PC-3 (cell line): ENCODE data around the gene MTHFD1L. TPM values are rescaled to one million over a fixed set of nuclear protein-coding genes. Genes with fewer than 3 reads are reported as not detected.
"Not testable (repeated sequence)": the region's sequence is repeated elsewhere in the genome, so short reads cannot be mapped to it uniquely, and the experiment has no call there.

ENCODE experiments used
- ATAC-seq: fragments of 200-7000 bp; cut with Tn5 transposase; 2 replicates; pipeline ENCODE4 v1.9.1; 2020; ENCODE audit warnings: mild to moderate bottlenecking, moderate library complexity
- Bru-seq: library from RNA; stranded (reverse); fragments of 400-500 nt; gene quantifications from one replicate; lab custom pipeline; 2021; lab: Mats Ljungman, UMichigan
- BruChase-seq, 2 experiments: library from RNA; stranded (reverse); fragments of 400-500 nt; gene quantifications; one replicate each; lab custom pipeline; 2021; lab: Mats Ljungman, UMichigan
- BruUV-seq: library from RNA; stranded (reverse); fragments of 400-500 nt; replicated peaks from 2 replicates; lab custom pipeline; 2021; lab: Mats Ljungman, UMichigan
- CTCF ChIA-PET: fragments of 300-600 bp; sonication (Branson Sonifier 250); formaldehyde crosslinking; loops from one replicate; lab custom pipeline; 2022; ENCODE audit warnings: antibody characterized with exemption; lab: Charles Lee
- POLR2A ChIA-PET: fragments of 300-600 bp; sonication (Branson Sonifier 250); formaldehyde crosslinking; loops from one replicate; lab custom pipeline; 2022; ENCODE audit warnings: antibody characterized with exemption; ENCODE audit not compliant: unreplicated experiment; lab: Charles Lee
- DNase-seq: peaks from one replicate; pipeline ENCODE4 v3.0.0-alpha.2; 2015
- H2AFZ ChIP-seq: fragments of 300-600 bp; sonication (generic); 2 replicates; pipeline ENCODE4 v1.6.0; 2016; ENCODE audit warnings: antibody characterized with exemption, low read length
- H3F3A ChIP-seq: fragments of 300-600 bp; sonication (generic); one replicate; pipeline ENCODE4 v1.6.0; 2017; ENCODE audit warnings: antibody characterized with exemption, low read length, control low read depth, mild to moderate bottlenecking; ENCODE audit not compliant: unreplicated experiment
- H3K27ac ChIP-seq: fragments of 300-600 bp; sonication (generic); 2 replicates; pipeline ENCODE4 v1.5.1; 2016; ENCODE audit warnings: mild to moderate bottlenecking, low read length
- H3K27me3 ChIP-seq: fragments of 300-600 bp; sonication (generic); 2 replicates; pipeline ENCODE4 v1.6.1; 2016; ENCODE audit warnings: low read length, mixed read lengths
- H3K36me3 ChIP-seq: fragments of 300-600 bp; sonication (generic); 2 replicates; pipeline ENCODE4 v1.6.1; 2016; ENCODE audit warnings: low read depth, mixed run types, low read length, mixed read lengths
- H3K4me1 ChIP-seq: fragments of 300-600 bp; sonication (generic); 2 replicates; pipeline ENCODE4 v1.5.1; 2016; ENCODE audit warnings: low read length; ENCODE audit not compliant: insufficient read depth
- H3K4me2 ChIP-seq: fragments of 300-600 bp; sonication (generic); 2 replicates; pipeline ENCODE4 v1.6.0; 2016; ENCODE audit warnings: low read length
- H3K4me3 ChIP-seq: fragments of 300-600 bp; sonication (generic); 2 replicates; pipeline ENCODE4 v1.5.1; 2016; ENCODE audit warnings: mild to moderate bottlenecking, low read length, mixed read lengths
- H3K79me2 ChIP-seq: fragments of 300-600 bp; sonication (generic); 2 replicates; pipeline ENCODE4 v1.6.1; 2017; ENCODE audit warnings: low read length, mixed read lengths
- H3K9ac ChIP-seq: fragments of 300-600 bp; sonication (generic); 2 replicates; pipeline ENCODE4 v1.6.0; 2016; ENCODE audit warnings: mild to moderate bottlenecking, low read length
- H3K9me2 ChIP-seq: fragments of 300-600 bp; sonication (generic); replicated peaks from 2 replicates; pipeline ENCODE4 v1.6.1; 2016; ENCODE audit warnings: mixed run types, low read length, mixed read lengths
- H3K9me3 ChIP-seq: fragments of 300-600 bp; sonication (generic); 2 replicates; pipeline ENCODE4 v1.6.1; 2016; ENCODE audit warnings: low read length, mixed read lengths
- H4K20me1 ChIP-seq: fragments of 300-600 bp; sonication (generic); 2 replicates; pipeline ENCODE4 v1.6.1; 2016; ENCODE audit warnings: low read length, mixed read lengths
- CTCF ChIP-seq: fragments of 300-600 bp; sonication (generic); conservative IDR thresholded peaks from 2 replicates; pipeline ENCODE4 v1.5.1; 2017; ENCODE audit warnings: antibody characterized with exemption, low read depth, mild to moderate bottlenecking, low read length
- EZH2 ChIP-seq: fragments of 300-600 bp; sonication (generic); IDR thresholded peaks from one replicate; pipeline ENCODE4 v1.6.1; 2017; ENCODE audit warnings: antibody characterized with exemption, mild to moderate bottlenecking, low read length; ENCODE audit not compliant: unreplicated experiment
- EZH2phosphoT487 ChIP-seq: fragments of 300-600 bp; sonication (generic); IDR thresholded peaks from 2 replicates; pipeline ENCODE4 v1.6.1; 2018; ENCODE audit warnings: mild to moderate bottlenecking, antibody characterized with exemption, low read length, borderline replicate concordance
- intact Hi-C: fragments of 100-400 bp; cut with micrococcal nuclease; formaldehyde crosslinking; loops from 2 replicates; pipeline ENCODE4 v1.9.0; 2023
- long read RNA-seq: library from polyadenylated mRNA; unstranded; transcript quantifications from one replicate; pipeline ENCODE4 v2.0.0, GENCODE V29; 2021; ENCODE audit not compliant: unreplicated experiment
- total RNA-seq: library from RNA; depleted of rRNA; stranded (reverse); fragments of >200 nt; gene quantifications from 2 replicates; pipeline ENCODE4 v1.2.3, GENCODE V29; 2014; rRNA removed

Gene MTHFD1L
- total RNA-seq (11.9 and 17.5 TPM in 2 replicates), Bru-seq, nascent RNA (percentile 80 among the genes with signal in this experiment), BruChase-seq, experiment 1, labeled RNA remaining after a 6-hour chase (percentile 70 among the genes with signal in this experiment), BruChase-seq, experiment 2, labeled RNA remaining after a 2-hour chase (percentile 79 among the genes with signal in this experiment)
- long read RNA-seq, transcript MTHFD1L-203 (28 exons, 3,604 nt), result major isoform, 25 of 81 reads
- long read RNA-seq, transcript MTHFD1L-211 (28 exons, 3,475 nt), result minor isoform, 17 of 81 reads
- long read RNA-seq, partial matches to known transcripts, result 20 of 81 reads
- long read RNA-seq, other reads (novel, unspliced or antisense), result 15 of 81 reads

- no peak for TF ChIP-seq EZH2
- TF ChIP-seq CTCF, result peak; percentile 55
- no peak for TF ChIP-seq EZH2phosphoT487
- DNase-seq (peak; percentile 78), ATAC-seq (peak; percentile 68)
- Histone ChIP-seq H3K9me3 (no peaks in the 10 kb centered on the region), H4K20me1 (no peaks in the 10 kb centered on the region), H3K4me1 (peaks cover 6% of the 10 kb centered on the region), H2AFZ (peak within 1 kb of the TSS; percentile 87), H3K9me2 (no peaks in the 10 kb centered on the region), H3K27ac (peak within 1 kb of the TSS; percentile 67), H3K9ac (peak within 1 kb of the TSS; percentile 85), H3F3A (no peaks in the 10 kb centered on the region), H3K36me3 (no peaks in the 10 kb centered on the region), H3K27me3 (no peaks in the 10 kb centered on the region), H3K79me2 (peaks cover 43% of the 10 kb centered on the region), H3K4me3 (peak within 1 kb of the TSS; percentile 87), H3K4me2 (peak within 1 kb of the TSS; percentile 98)
- no TSS peak for BruUV-seq
- CTCF ChIA-PET, result interaction anchor here (1.3 kb wide), 1 partner anchor 26 kb away, joined by 5 read pairs; no protein-coding TSS in a partner anchor
- POLR2A ChIA-PET, result interaction anchor here (0.5 to 1.9 kb wide), 3 partner anchors 17 to 38 kb away, joined by 6 to 15 read pairs (median 10); no protein-coding TSS in a partner anchor
- intact Hi-C loops, result loop anchor here (2.0 kb wide), 1 partner anchor 47 kb away; no protein-coding TSS in a partner anchor
Observed at GRCh38 chr6:150865406-150866146, at the start of gene MTHFD1L. Gene MTHFD1L (plus strand): TSS chr6:150865702. CDS start chr6:150865823, 121 bp downstream.

GRCh38 chr6:150816554-150816953, 48.9 kb upstream of the MTHFD1L start:
- H3K9me2 ChIP-seq, BruUV-seq, POLR2A ChIA-PET, H3F3A ChIP-seq, H3K4me2 ChIP-seq, DNase-seq, H4K20me1 ChIP-seq, H3K27me3 ChIP-seq, H3K27ac ChIP-seq, H3K9ac ChIP-seq, H3K4me3 ChIP-seq, H3K79me2 ChIP-seq, ATAC-seq, H3K36me3 ChIP-seq, H3K9me3 ChIP-seq, H2AFZ ChIP-seq: not testable (repeated sequence)
- CTCF ChIA-PET, result interaction anchor here (0.6 kb wide), 1 partner anchor 509 kb away, joined by 7 read pairs; no protein-coding TSS in a partner anchor
- H3K4me1 ChIP-seq, result peaks cover 28% of the 10 kb centered on the region
- intact Hi-C loops, result loop anchor here (5.0 kb wide), 2 partner anchors 41 to 799 kb away; no protein-coding TSS in a partner anchor

- Histone ChIP-seq H3K36me3 (no peaks in the 10 kb centered on the region), H4K20me1 (no peaks in the 10 kb centered on the region)
- no peak for DNase-seq
Observed at GRCh38 chr6:150822932-150823331, 42.6 kb upstream of the MTHFD1L start.

More at GRCh38 chr6:150822932-150823331, 42.6 kb upstream of the MTHFD1L start:
- TF ChIP-seq EZH2 (no peak), EZH2phosphoT487 (no peak), CTCF (no peak)
- Histone ChIP-seq H3K4me2 (no peak overlapping the region), H3K4me3 (no peak overlapping the region), H3K9ac (no peak overlapping the region), H2AFZ (no peak overlapping the region), H3K9me3 (no peaks in the 10 kb centered on the region), H3K27ac (no peak overlapping the region), H3K4me1 (no peaks in the 10 kb centered on the region), H3K79me2 (no peaks in the 10 kb centered on the region), H3K9me2 (no peaks in the 10 kb centered on the region), H3K27me3 (no peaks in the 10 kb centered on the region), H3F3A (no peaks in the 10 kb centered on the region)
- intact Hi-C loops, result no loop called here
- no peak for ATAC-seq
- no TSS peak for BruUV-seq
- ChIA-PET POLR2A (no interaction called here), CTCF (no interaction called here)
